Kidney (tissue), 14 donors: ENCODE data around the gene KRTAP1-3. TPM values are rescaled to one million over a fixed set of nuclear protein-coding genes. Genes with fewer than 3 reads are reported as not detected.
"Not testable (repeated sequence)": the region's sequence is repeated elsewhere in the genome, so short reads cannot be mapped to it uniquely, and the experiment has no call there.

Source experiments
- DNase-seq, 5 donors: peaks; one replicate each; pipeline ENCODE4 v3.0.0-alpha.2; 2013 to 2020
- FAIRE-seq: peaks from 2 replicates; lab custom pipeline; 2012; peaks lifted over from hg19 to GRCh38; lab: Jason Lieb, UNC
- H3K27ac ChIP-seq, 2 donors: one replicate each; pipeline ENCODE4 v1.7.0; 2013; ENCODE audit warnings: low read depth in 2 of 2, low read length in 2 of 2, inconsistent platforms in 1 of 2
- H3K27me3 ChIP-seq: one replicate; pipeline ENCODE4 v1.7.1; 2013; ENCODE audit warnings: low read length, inconsistent platforms; ENCODE audit not compliant: control insufficient read depth, insufficient read depth
- H3K36me3 ChIP-seq, 3 donors: one replicate each; pipeline versions ENCODE4 v1.7.0 to v1.7.1; 2013; ENCODE audit warnings: low read length in 3 of 3, control low read depth in 1 of 3, inconsistent platforms in 1 of 3; ENCODE audit not compliant: insufficient read depth in 3 of 3, control insufficient read depth in 2 of 3
- H3K4me1 ChIP-seq, 3 donors: one replicate each; pipeline versions ENCODE4 v1.7.0 to v1.7.1; 2013; ENCODE audit warnings: low read length in 3 of 3, inconsistent platforms in 1 of 3, low read depth in 1 of 3; ENCODE audit not compliant: control insufficient read depth in 2 of 3, insufficient read depth in 2 of 3
- H3K4me3 ChIP-seq, 3 donors: one replicate each; pipeline versions ENCODE4 v1.7.0 to v1.8.1; 2013; ENCODE audit warnings: low read length in 3 of 3, control low read depth in 1 of 3, inconsistent platforms in 1 of 3
- H3K9ac ChIP-seq, 3 donors: one replicate each; pipeline versions ENCODE4 v1.7.0 to v1.7.1; 2013; ENCODE audit warnings: low read length in 3 of 3, control low read depth in 1 of 3, inconsistent platforms in 1 of 3
- H3K9me3 ChIP-seq, 3 donors: one replicate each; pipeline versions ENCODE4 v1.7.0 to v1.7.1; 2013; ENCODE audit warnings: low read length in 3 of 3, control low read depth in 1 of 3, inconsistent platforms in 1 of 3; ENCODE audit not compliant: control insufficient read depth in 2 of 3, insufficient read depth in 1 of 3
- intact Hi-C: fragments of 100-400 bp; cut with DNase I; formaldehyde crosslinking; loops from one replicate; pipeline ENCODE4 v1.11.1; 2022
- polyA plus RNA-seq: library from polyadenylated mRNA; stranded (reverse); fragments of 350-450 nt; fragmentation: Illumina TruSeq; extraction: RNeasy Lipid Tissue Mini Kit (QIAGEN cat#74804); gene quantifications from one replicate; pipeline ENCODE4 v1.2.3, GENCODE V29; 2014; ENCODE audit warnings: low read depth, low replicate concordance; ENCODE audit not compliant: insufficient read depth
- total RNA-seq: library from RNA; stranded (reverse); fragmentation: NEBNext Ultra II Directional; extraction: Animal tissue kit (Norgen Biotek cat#: 25700); gene quantifications from one replicate; pipeline ENCODE4 v1.2.1, GENCODE V29; 2021
- TF ChIP-seq, protein P1 (sequence below): IDR thresholded peaks from 3 replicates; pipeline ENCODE4 v1.5.1; 2012; ENCODE audit warnings: mild to moderate bottlenecking, moderate library complexity, borderline replicate concordance; ENCODE audit not compliant: insufficient read depth; ENCODE audit errors: extremely low read depth
- donor health status: control.
- donor health status: control.
- donor health status: control.
- donor health status: control.
- donor health status: control.
- donor health status: DM: yes; HTN: yes; CAD: no.
- donor health status: Normal renal cell carcinoma (clear cell type).

The KRTAP1-3 gene
- total and polyA plus RNA-seq, 2 donors from 2014 or later = not detected

DNA sequence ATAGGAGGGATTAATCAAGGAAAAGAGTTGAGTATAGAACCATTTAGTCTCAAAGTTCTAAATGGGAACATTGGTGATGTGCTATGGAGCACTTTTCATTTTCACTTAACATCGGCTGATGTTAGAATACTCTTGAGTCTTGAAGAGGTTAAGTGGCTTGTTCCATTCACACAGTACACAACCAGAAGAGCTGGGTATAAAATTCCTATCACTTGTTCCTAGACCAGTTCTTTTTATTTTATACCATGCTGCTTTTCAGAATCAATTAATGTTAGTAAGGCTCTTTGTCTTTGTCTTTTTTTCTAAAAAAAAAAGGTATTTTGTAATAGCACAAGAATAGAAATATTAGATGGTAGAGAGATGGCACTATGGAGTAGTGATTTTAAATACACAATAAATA, 8.3 kb upstream of the KRTAP1-3 start:
- H3K27ac ChIP-seq = no peak overlapping the region
- no peak overlapping the region for H3K9ac ChIP-seq
- H3K9me3 ChIP-seq = peaks cover 0 to 4% (median 0%) of the 10 kb centered on the region in 3 donors
- intact Hi-C loops = no loop called here
- no peaks in the 10 kb centered on the region for H3K27me3 ChIP-seq
- H3K4me3 ChIP-seq = no peak overlapping the region
- DNase-seq = no peak
- TF ChIP-seq, protein P1, sequence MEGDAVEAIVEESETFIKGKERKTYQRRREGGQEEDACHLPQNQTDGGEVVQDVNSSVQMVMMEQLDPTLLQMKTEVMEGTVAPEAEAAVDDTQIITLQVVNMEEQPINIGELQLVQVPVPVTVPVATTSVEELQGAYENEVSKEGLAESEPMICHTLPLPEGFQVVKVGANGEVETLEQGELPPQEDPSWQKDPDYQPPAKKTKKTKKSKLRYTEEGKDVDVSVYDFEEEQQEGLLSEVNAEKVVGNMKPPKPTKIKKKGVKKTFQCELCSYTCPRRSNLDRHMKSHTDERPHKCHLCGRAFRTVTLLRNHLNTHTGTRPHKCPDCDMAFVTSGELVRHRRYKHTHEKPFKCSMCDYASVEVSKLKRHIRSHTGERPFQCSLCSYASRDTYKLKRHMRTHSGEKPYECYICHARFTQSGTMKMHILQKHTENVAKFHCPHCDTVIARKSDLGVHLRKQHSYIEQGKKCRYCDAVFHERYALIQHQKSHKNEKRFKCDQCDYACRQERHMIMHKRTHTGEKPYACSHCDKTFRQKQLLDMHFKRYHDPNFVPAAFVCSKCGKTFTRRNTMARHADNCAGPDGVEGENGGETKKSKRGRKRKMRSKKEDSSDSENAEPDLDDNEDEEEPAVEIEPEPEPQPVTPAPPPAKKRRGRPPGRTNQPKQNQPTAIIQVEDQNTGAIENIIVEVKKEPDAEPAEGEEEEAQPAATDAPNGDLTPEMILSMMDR = no peak
- H3K36me3 ChIP-seq = no peaks in the 10 kb centered on the region
- FAIRE-seq = no peak
- H3K4me1 ChIP-seq = no peaks in the 10 kb centered on the region

DNA sequence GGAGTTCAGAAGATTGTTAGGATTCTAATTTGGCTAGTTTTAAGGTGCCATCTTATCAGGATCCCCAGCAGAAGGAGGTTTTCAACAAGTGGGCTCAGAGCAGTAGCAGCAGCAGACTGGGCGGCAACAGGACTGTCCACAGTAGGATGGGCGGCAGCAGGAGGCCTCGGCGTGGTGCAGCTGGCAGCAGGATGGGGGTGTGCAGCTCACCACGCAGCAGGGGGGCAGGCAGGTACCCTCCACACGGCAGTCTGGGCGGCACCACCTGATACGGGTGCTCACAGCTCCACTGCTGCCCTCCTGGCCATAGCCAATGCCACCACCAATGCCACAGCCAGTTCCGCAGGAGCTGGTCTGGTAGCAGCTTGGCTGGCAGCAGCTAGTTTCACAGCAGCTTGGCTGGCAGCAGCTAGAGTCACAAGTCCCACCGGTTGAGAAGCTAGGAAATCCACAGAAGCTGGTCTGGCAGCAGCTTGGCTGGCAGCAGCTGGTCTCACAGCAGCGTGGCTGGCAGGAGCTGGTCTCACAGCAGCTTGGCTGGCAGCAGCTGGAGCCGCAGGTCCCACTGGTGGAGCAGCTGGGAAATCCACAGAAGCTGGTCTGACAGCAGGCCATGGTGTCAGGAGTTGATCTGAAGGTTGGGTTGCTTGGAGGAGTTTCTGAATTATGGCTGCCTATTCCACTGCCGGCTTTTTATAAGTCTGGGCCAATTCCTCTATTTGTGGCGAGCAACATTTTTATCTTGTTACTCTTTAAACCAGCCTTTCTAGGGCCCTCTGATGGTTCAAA, 6.3 kb upstream of the KRTAP1-3 start, which contains the start of gene KRTAP1-1:
Gene KRTAP1-1, minus strand, starts transcription at position 668 of the 789 bp plus-strand sequence. Its CDS starts 53 bp downstream, at position 615.
- FAIRE-seq, H3K4me3 ChIP-seq: not testable (repeated sequence)

DNA sequence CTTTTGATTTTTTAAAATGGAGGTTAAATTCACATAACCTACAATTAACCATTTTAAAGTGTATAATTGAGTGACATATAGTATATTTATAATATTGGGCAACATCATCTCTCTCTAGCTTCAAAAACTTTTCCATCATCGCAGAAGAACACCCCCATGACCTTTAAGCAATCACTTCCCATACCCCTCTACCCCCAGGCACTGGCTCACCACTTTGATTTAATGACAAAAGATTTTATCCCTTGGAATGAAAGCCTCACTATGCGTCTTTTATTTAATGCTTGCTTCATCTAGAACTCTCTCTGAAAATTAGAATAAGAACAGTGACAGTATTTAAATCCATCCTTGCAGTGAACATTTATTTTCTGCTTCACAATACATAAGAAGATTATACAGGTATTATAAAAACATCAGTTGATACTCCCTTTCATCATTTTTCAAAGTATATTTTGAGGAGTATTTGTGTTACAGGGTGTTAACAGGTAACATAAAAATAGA, 3.2 kb upstream of the KRTAP1-3 start:
- DNase-seq = no peak
- H3K4me1 ChIP-seq = no peaks in the 10 kb centered on the region
- H3K27ac ChIP-seq = no peak overlapping the region
- TF ChIP-seq, protein P1 = no peak
- H3K36me3 ChIP-seq = no peaks in the 10 kb centered on the region
- H3K4me3 ChIP-seq = no peak overlapping the region
- no peak overlapping the region for H3K9ac ChIP-seq
- no peaks in the 10 kb centered on the region for H3K27me3 ChIP-seq
- FAIRE-seq = no peak
- H3K9me3 ChIP-seq = peaks cover 0 to 3% (median 0%) of the 10 kb centered on the region in 3 donors
- intact Hi-C loops = no loop called here

More for the DNA sequence above, 6.3 kb upstream of the KRTAP1-3 start, which contains the start of gene KRTAP1-1:
- H3K9me3 ChIP-seq, intact Hi-C loops, DNase-seq, H3K27me3 ChIP-seq, H3K36me3 ChIP-seq, H3K9ac ChIP-seq, H3K4me1 ChIP-seq, H3K27ac ChIP-seq: not testable (repeated sequence)

DNA sequence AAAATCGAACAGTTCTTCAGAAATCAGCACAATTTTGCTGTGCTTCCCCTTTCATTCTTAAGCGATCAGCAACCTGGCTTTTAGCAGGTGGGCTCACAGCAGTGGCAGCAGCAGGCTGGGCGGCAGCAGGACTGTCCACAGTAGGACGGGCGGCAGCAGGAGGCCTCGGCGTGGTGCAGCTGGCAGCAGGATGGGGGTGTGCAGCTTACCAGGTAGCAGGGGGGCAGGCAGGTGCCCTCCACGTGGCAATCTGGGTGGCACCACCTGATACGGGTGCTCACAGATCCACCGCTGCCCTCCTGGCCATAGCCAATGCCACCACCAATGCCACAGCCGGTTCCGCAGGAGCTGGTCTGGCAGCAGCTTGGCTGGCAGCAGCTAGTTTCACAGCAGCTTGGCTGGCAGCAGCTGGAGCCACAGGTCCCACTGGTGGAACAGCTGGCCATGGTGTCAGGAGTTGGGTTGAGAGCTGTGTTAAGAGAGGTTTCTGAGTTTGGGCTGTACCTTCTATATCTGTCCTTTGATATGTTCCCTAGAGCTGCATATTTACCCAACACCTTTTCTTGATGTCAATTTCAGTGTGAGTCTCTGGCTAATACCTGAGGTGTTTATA, 4.9 kb downstream of the KRTAP1-3 start, which contains the start of gene KRTAP1-4:
Gene KRTAP1-4, minus strand, starts transcription at position 563 of the 613 bp plus-strand sequence. Its CDS starts 117 bp downstream, at position 446.
- DNase-seq (no peak), FAIRE-seq (no peak)
- Histone ChIP-seq H3K27ac (no peak within 1 kb of the TSS), H3K36me3 (no peaks in the 10 kb centered on the region), H3K4me3 (no peak within 1 kb of the TSS), H3K9ac (no peak within 1 kb of the TSS), H3K4me1 (no peaks in the 10 kb centered on the region), H3K9me3 (no peaks in the 10 kb centered on the region), H3K27me3 (no peaks in the 10 kb centered on the region)
- intact Hi-C loops = no loop called here
- TF ChIP-seq, protein P1 = no peak
